C4-2B (cell line): ENCODE data around the gene NEK11.

Experiments
- H3K27ac ChIP-seq: fragments of 450-650 bp; 2 replicates; pipeline ENCODE4 v1.5.1; 2017
- CTCF ChIP-seq: fragments of 450-650 bp; conservative IDR thresholded peaks from 2 replicates; pipeline ENCODE4 v1.5.1; 2017; ENCODE audit warnings: mild to moderate bottlenecking
- ZFX ChIP-seq: fragments of 450-650 bp; IDR thresholded peaks from 2 replicates; pipeline ENCODE4 v1.6.1; 2017

Gene NEK11

GRCh38 chr3:131282967-131283366 lies 256.3 kb downstream of the NEK11 start:
- no peak overlapping the region for H3K27ac ChIP-seq
- TF ChIP-seq ZFX (no peak), CTCF (no peak)

- no peak for TF ChIP-seq CTCF
- TF ChIP-seq ZFX, result no peak
- no peak overlapping the region for H3K27ac ChIP-seq
These were observed 257.2 kb downstream of the NEK11 start for GRCh38 chr3:131283862-131284261.

- no peak for TF ChIP-seq CTCF
- TF ChIP-seq ZFX, result no peak
- H3K27ac ChIP-seq, result no peak overlapping the region
These were observed 257.6 kb downstream of the NEK11 start for GRCh38 chr3:131284302-131284701.

GRCh38 chr3:131285456-131285855 lies 258.8 kb downstream of the NEK11 start:
- TF ChIP-seq CTCF (no peak), ZFX (no peak)
- no peak overlapping the region for H3K27ac ChIP-seq

GRCh38 chr3:131299836-131300235 lies 273.2 kb downstream of the NEK11 start:
- TF ChIP-seq CTCF (no peak), ZFX (no peak)
- H3K27ac ChIP-seq, result no peak overlapping the region

GRCh38 chr3:131303848-131304247 lies 277.2 kb downstream of the NEK11 start:
- TF ChIP-seq CTCF, result no peak
- no peak for TF ChIP-seq ZFX

GRCh38 chr3:131304890-131305289 lies 278.2 kb downstream of the NEK11 start:
- H3K27ac ChIP-seq, result no peak overlapping the region
- TF ChIP-seq CTCF (no peak), ZFX (no peak)

More at GRCh38 chr3:131303848-131304247, 277.2 kb downstream of the NEK11 start:
- H3K27ac ChIP-seq, result no peak overlapping the region
